ENCODE results near the gene ZSWIM8.

DNA sequence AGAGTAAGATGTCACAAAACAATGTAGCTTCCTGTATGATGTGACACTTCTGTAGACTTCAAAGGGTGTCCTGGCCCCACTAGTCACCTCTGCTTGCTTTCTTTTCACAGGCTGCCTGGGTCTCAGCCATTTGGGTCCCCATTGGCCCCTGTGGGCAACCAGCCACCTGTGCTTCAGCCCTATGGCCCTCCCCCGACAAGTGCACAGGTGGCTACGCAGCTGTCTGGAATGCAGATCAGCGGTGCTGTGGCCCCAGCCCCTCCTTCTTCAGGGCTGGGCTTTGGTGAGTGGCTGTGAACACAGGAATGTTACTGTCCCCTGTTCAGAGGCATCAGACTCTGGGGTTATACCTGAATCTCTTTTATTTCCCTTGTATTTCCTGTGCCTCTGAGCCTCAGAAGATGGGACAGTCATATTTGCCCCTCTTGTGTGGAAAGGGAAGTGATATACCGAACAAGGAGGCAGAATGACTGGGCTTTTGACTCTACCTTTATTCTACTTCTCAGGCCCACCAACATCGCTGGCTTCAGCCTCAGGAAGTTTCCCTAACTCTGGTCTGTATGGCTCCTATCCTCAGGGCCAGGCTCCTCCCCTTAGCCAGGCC is 25.8 kb upstream of the ZSWIM8 start:
- TF ChIP-seq, protein P1, sequence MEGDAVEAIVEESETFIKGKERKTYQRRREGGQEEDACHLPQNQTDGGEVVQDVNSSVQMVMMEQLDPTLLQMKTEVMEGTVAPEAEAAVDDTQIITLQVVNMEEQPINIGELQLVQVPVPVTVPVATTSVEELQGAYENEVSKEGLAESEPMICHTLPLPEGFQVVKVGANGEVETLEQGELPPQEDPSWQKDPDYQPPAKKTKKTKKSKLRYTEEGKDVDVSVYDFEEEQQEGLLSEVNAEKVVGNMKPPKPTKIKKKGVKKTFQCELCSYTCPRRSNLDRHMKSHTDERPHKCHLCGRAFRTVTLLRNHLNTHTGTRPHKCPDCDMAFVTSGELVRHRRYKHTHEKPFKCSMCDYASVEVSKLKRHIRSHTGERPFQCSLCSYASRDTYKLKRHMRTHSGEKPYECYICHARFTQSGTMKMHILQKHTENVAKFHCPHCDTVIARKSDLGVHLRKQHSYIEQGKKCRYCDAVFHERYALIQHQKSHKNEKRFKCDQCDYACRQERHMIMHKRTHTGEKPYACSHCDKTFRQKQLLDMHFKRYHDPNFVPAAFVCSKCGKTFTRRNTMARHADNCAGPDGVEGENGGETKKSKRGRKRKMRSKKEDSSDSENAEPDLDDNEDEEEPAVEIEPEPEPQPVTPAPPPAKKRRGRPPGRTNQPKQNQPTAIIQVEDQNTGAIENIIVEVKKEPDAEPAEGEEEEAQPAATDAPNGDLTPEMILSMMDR (IDR thresholded peaks at IDR 0.05 in 4 of 5, conservative IDR thresholded peaks at IDR 0.05 in 1 of 5), result no peak
- no peak for TF ChIP-seq POLR2A (IDR thresholded peaks at IDR 0.05)

Data from gastrocnemius medialis (tissue), 4 donors.